22Rv1 (cell line): ENCODE data around the gene VASN.

ENCODE experiments used
- CTCF ChIP-seq: fragments of 450-650 bp; IDR thresholded peaks from 2 replicates; pipeline ENCODE4 v1.5.1; 2017; ENCODE audit warnings: mild to moderate bottlenecking
- ZFX ChIP-seq: fragments of 450-650 bp; IDR thresholded peaks from 2 replicates; pipeline ENCODE4 v1.6.1; 2017; ENCODE audit warnings: antibody characterized with exemption, borderline replicate concordance

DNA sequence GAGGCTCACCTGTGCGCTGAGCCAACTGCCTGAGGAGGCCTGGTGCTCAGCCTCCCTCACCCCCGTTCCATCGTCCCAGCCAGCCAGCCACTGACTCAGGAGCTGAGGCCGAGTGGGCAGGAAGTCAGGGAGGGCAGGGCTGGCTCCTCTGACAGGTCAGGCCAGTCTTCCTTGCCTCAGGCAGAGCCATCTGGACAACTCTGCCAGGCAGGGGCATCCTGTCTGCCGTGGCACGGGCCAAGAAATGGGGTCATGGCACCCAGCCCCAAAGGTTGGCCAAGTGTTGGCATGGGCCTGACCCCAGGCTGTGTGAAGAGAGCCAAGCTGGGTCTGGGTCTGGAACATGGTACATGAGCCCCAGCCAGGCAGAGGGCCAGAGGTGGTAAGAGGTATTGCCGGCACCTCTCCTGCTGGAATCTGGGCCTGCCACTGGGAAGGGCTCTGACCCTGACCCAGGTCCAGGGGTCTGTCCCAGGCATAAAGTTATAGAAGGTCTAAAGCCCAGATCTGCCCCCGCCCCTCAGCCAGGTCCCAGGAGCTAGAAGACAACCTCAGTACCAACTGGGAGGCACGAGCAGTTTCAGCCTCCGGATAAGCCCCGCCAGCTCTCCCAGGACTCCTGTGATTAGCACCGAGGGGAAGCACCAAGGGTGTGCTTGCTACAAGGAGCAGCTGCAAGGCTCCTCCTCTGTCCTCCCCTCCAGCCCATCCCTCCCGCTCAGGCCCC, 2.5 kb upstream of the VASN start:
- no peak for TF ChIP-seq CTCF
- TF ChIP-seq ZFX, result no peak
